GM21619 (cell line): ENCODE data around the gene CD47.
A peak's percentile ranks its signal among the peaks of the same experiment; 100 is the strongest.

ENCODE experiments used
- ATAC-seq: cut with Tn5 transposase; IDR thresholded peaks from one replicate; pipeline ENCODE4 v1.9.1; 2021; ENCODE audit not compliant: unreplicated experiment

Gene CD47

GRCh38 chr3:108093021-108093420 lies 2.2 kb upstream of the CD47 start:
- no peak for ATAC-seq

GRCh38 chr3:108092501-108092900 lies 1.7 kb upstream of the CD47 start:
- no peak for ATAC-seq

DNA sequence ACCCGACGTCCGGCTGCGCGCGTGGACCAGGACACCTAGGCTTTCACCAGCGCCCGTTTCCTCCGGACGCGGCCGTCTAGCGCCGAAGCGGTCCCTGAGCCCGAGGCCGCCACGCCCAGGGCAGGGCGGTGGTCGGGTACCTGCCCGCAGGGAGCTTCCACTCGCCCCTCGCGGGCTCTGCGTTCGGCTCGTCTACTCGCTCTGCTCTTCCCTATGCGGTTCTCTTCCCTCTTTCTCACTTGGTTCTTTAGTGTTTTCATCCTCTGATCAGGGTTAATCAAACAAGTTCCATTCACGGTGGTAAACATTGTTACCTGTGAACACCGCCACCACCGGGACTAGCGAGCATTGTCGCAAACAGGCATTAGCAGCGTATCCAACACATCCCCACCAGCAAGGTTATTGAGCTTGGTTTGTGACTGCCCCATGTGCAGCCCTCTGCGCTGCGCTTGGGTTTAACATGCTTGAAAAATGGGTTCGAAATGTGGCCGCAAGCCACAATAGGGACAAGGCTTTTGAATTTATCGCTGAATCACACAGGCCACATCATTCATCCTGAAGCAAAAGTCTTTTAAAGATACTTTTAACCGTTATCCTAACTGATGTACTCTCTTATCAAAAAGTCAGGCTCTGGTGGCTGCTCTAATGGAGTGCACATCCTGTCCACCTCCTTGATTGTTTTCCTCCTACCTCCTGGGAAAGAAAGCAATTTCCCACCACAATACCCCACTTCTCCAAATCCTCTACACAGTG lies 843 bp upstream of the CD47 start:
- ATAC-seq, result no peak

DNA sequence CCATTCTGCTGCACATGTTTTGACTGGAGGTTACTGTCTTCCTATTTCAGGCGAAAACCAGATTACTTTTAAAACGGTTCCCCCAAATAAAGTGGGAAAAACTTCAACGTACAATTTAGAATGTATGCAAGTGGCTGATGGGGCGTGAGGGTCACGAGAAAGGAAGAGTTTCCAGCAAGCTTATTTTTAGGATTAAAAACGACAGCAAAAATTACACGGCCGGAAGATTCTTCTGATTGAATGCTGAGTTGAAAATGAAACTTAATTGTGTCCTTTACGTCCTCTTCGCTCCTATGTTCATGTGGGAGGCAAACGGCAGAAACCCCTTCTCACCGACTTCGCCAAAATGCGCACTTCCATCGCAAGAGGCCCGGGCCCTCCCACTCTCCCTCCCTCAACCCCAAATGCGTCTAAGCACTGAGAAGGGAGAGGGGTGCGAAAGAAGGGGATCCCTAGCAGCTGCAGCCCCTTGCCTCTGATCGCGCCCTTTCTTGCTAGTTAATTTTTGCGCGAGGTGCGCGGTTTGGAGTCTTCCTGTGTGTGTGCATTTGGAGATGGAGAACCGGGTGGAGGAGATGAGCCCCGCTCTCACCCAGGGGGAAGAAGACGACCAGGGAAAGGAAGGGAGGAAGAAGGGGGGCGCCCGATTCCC lies 656 bp downstream of the CD47 start:
- peak; percentile 10 for ATAC-seq

DNA sequence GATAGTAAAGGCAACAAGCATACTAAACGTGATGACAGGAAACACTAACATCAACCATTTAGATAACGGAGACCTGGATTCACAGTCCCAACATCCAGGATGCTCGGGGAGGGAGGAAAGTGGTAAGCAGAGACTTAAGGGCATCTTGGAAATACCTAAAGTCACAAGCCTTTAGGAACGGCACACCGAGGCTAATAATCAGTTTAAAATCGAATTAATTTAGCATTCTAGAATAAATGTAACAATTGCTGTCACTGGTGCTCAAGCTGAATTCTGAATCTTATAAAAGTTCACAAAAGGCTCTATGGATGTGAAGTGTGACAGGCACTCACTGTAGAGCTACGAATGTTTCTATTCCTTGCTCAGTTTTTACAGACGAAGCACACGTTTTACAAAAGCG lies 1.3 kb downstream of the CD47 start:
- no peak for ATAC-seq

DNA sequence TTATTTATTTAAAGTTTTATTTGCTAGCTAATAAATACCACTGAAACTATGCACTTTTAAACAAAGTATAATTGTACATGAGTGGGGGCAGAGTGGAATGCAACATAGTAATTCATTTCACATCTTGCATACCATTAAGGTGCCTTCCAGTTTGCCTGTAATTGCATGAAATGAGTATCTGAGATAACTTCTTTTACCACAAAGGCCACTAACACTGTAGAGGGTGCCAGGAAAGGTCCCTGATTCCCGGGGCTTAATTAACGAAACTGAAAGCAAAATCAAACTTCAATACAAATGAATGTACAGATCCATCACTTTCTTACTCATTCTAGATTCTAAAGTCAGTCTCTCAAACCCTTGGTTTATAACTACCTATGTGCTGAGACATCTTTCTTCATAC lies 2.1 kb downstream of the CD47 start:
- ATAC-seq, result peak; percentile 33

DNA sequence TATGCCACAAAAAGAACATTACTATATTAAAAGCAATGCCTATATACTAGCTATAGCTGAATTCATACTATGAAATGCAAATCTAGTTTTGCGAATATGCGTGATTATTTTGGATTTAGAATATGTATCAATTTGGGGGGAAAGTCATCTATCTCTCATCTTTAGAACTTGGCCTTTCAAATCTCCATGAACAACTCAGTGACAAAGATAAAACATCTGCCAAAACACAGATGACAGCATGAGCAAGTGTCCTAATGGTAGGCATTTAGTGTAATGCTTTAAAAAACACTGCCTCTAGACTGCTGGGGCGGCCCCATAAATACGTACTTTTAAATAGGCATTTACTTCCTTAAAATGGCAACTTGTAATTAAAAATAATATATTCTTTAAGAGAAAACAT lies 2.7 kb downstream of the CD47 start:
- no peak for ATAC-seq

DNA sequence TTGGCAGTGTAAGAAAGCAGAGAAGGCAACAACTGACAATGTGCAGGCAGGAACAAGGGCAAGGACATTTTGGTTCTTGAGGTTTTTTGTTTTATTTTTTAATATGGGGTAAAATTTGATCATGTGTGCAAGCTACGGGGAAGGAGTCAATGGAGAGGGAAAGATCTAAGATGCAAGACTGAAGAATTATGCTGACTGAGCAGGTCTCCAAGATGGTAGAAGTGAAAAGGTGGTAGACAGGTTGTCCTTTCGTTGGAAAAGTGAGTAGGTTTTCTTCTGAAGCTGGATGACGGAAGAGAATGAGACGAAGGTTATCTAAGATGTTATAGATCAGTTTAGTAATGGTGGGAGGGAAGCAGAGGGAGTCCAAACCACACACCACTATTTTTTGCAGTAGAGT lies 4.2 kb downstream of the CD47 start:
- ATAC-seq, result no peak

DNA sequence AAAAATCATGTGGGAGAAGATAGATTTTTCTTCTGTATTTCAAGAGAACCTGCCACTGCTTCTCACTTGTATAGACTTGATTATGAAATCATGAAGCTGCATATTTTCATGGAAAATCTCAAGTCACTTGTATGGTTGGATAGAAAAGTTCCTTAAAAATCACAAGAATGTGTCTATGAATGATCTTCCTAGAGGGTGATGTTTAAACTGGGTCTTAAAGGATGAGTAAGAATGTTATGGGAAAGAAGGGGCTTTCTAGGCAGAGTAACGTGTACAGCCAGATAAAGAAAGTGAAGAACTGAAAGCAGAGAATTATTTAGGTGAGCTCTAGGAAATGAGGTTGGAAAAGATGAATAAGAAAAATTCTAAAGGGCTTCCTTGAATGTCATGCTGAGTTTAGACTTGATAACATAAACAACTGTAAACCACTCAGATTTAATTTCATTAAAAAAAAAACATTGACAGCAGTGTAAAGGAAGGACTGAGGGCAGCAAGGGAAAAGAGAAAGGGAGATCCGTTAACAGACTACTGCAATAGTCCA lies 5.0 kb downstream of the CD47 start:
- ATAC-seq, result no peak

- ATAC-seq, result no peak
Measured at GRCh38 chr3:108085370-108085769, 5.5 kb downstream of the CD47 start.

DNA sequence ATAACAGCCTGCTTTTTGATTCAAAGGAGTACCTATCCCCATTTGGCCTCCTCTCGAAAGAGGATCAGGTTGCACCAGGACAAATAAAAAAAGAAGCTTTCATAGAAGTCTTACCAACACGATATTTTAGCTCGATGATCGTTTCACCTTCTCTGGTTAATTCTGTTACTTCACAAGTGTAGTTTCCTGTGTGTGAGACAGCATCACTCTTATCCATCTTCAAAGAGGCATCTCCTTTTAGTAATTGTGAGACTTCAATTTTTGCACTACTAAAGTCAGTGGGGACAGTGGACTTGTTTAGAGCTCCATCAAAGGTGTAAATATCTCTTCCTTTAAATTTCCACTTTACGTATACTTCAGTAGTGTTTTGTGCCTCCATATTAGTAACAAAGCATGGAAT lies 11.0 kb downstream of the CD47 start:
- no peak for ATAC-seq

- ATAC-seq, result no peak
Measured at GRCh38 chr3:108079043-108079442, 11.8 kb downstream of the CD47 start.

- ATAC-seq, result no peak
Measured at GRCh38 chr3:108076564-108076963, 14.3 kb downstream of the CD47 start.

GRCh38 chr3:108073764-108074431 lies 16.9 kb downstream of the CD47 start:
- no peak for ATAC-seq

GRCh38 chr3:108071368-108071767 lies 19.5 kb downstream of the CD47 start:
- no peak for ATAC-seq

DNA sequence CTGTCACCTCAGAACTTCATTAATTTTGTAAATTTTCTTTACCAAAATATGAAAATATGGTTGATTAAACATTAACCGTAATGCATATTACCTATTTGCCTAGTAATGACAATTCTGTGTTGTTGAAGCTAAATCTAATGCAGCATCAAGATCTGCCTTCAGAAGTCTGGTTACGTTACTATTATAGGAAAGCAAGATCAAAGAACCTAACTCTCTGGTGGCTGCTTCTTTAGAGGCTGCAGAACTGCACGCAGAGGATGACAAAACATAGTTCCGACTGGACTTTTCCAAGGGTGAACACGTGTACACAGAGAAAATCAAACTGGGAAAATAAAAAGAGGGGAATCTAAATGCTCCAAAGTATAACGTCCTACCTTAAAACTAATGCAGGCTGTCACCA lies 20.5 kb downstream of the CD47 start:
- ATAC-seq, result no peak

- ATAC-seq, result no peak
Measured at GRCh38 chr3:108067768-108068167, 23.1 kb downstream of the CD47 start.

DNA sequence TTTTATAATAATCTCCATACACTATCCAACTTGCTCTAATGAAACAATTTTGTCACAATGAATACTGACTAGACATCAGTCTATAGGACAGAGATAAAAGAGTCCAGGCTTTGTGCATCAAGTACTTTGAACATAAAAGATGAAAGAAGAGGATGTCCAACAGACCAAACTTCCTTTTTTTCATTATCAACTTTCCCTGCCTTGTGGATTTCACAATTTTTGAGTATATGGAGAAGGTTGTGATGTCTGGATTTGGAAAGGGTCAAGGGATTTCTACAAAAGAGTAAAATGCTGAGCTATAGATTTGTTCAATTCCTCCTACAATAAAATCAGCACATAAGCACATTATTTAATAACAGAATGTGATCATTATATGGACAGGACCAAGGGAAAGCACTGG lies 25.7 kb downstream of the CD47 start:
- no peak for ATAC-seq

- ATAC-seq, result no peak
Measured at GRCh38 chr3:108064293-108064887, 26.4 kb downstream of the CD47 start.

DNA sequence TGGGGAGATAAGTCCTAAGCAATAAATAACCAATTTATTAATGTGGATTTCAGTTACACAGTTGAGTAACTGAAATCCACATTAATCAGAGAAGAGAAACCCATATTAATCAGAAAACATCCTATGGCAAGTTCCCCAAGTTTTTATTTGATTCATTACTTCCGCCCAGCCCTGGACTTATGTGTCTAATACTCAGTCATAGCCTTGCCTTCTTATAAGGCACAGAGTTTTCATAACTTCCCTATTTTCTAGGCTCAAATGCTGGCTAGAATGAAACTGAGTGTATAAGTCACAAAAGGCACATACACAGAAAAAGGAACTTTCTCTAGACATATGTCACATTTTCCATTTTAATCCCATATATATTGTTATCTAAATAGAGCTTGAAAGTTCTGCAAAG lies 28.8 kb downstream of the CD47 start:
- no peak for ATAC-seq

GRCh38 chr3:108060331-108060730 lies 30.5 kb downstream of the CD47 start:
- ATAC-seq, result no peak

DNA sequence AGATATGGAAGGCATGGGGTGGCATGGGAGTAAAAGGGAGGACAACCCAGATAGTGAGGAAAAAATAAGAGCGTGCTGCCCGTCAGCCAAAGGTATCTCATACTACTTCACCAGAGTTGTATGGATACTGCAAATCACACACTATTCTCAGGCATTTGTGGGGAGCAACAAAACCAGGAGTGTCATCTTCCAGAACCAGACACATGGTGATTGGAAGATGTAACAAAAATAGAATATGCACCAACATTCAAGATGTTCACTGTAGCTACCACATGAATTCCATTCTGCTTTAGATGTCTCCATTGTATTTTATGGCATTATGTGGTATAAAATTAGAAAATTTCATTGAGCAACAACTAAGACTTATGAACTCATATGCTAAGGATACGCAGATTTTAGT lies 34.9 kb downstream of the CD47 start:
- no peak for ATAC-seq
